Neural cell (in vitro differentiated cells): ENCODE data around the gene CLDN24.

Experiments
- CTCF ChIP-seq: fragments of 450-650 bp; IDR thresholded peaks from 2 replicates; pipeline ENCODE4 v1.5.1; 2014; ENCODE audit warnings: antibody characterized with exemption, mild to moderate bottlenecking, moderate library complexity; ENCODE audit not compliant: poor library complexity, severe bottlenecking
- EP300 ChIP-seq: fragments of 450-650 bp; conservative IDR thresholded peaks from 2 replicates; pipeline ENCODE4 v1.6.1; 2014; ENCODE audit warnings: antibody characterized with exemption, mild to moderate bottlenecking, moderate library complexity; ENCODE audit not compliant: poor library complexity, severe bottlenecking
- POLR2AphosphoS5 ChIP-seq: IDR thresholded peaks from 2 replicates; pipeline ENCODE4 v1.6.1; 2012
- RAD21 ChIP-seq: fragments of 450-650 bp; conservative IDR thresholded peaks from 2 replicates; pipeline ENCODE4 v1.6.1; 2014; ENCODE audit warnings: antibody characterized with exemption, mild to moderate bottlenecking, moderate library complexity
- TAF1 ChIP-seq: IDR thresholded peaks from 2 replicates; pipeline ENCODE4 v1.6.1; 2012; ENCODE audit warnings: low read depth

- TF ChIP-seq TAF1 (no peak), EP300 (no peak), CTCF (no peak), POLR2AphosphoS5 (no peak), RAD21 (no peak)
Observed at GRCh38 chr4:183348136-183348535, 25.9 kb upstream of the CLDN24 start.
